Liver (tissue), 9 donors: ENCODE measurements around the gene MYOC. TPM values are rescaled to one million over a fixed set of nuclear protein-coding genes. Genes with fewer than 3 reads are reported as not detected.
A peak's percentile ranks its signal among the peaks of the same experiment; 100 is the strongest.

Source experiments
- DNase-seq: peaks from one replicate; pipeline ENCODE4 v3.0.0-alpha.2; 2017; ENCODE audit warnings: low spot score
- H3K27ac ChIP-seq, 2 donors: one replicate each; pipeline ENCODE4 v1.7.0; 2013; ENCODE audit warnings: inconsistent platforms in 2 of 2, low read length in 2 of 2, control low read depth in 1 of 2, low read depth in 1 of 2, mild to moderate bottlenecking in 1 of 2
- H3K27me3 ChIP-seq, 4 donors: one replicate each; pipeline versions ENCODE4 v1.6.1 to v1.7.0; 2013; ENCODE audit warnings: low read length in 3 of 4, inconsistent platforms in 1 of 4, mild to moderate bottlenecking in 1 of 4, moderate library complexity in 1 of 4; ENCODE audit not compliant: control insufficient read depth in 4 of 4, insufficient read depth in 4 of 4
- H3K36me3 ChIP-seq, 4 donors: one replicate each; pipeline versions ENCODE4 v1.6.1 to v1.7.0; 2013; ENCODE audit warnings: low read length in 3 of 4, mild to moderate bottlenecking in 3 of 4, low read depth in 1 of 4, moderate library complexity in 1 of 4; ENCODE audit not compliant: control insufficient read depth in 4 of 4, insufficient read depth in 3 of 4
- H3K4me1 ChIP-seq, 4 donors: one replicate each; pipeline versions ENCODE4 v1.6.1 to v1.7.0; 2013; ENCODE audit warnings: low read length in 3 of 4, mild to moderate bottlenecking in 3 of 4, moderate library complexity in 1 of 4; ENCODE audit not compliant: control insufficient read depth in 4 of 4, insufficient read depth in 4 of 4
- H3K4me3 ChIP-seq, 3 donors: one replicate each; pipeline versions ENCODE4 v1.6.1 to v1.7.0; 2013; ENCODE audit warnings: low read length in 3 of 3, control low read depth in 1 of 3, low read depth in 1 of 3, mild to moderate bottlenecking in 1 of 3
- H3K9ac ChIP-seq, 2 donors: one replicate each; pipeline ENCODE4 v1.7.0; 2013; ENCODE audit warnings: low read length in 2 of 2, mild to moderate bottlenecking in 2 of 2, moderate library complexity in 2 of 2, control low read depth in 1 of 2, low read depth in 1 of 2
- H3K9me3 ChIP-seq, 4 donors: one replicate each; pipeline versions ENCODE4 v1.6.1 to v1.7.0; 2013; ENCODE audit warnings: low read length in 3 of 4; ENCODE audit not compliant: control insufficient read depth in 4 of 4
- ATF3 ChIP-seq: IDR thresholded peaks from 2 replicates; pipeline ENCODE4 v1.6.1; 2016; ENCODE audit warnings: antibody characterized with exemption
- CTCF ChIP-seq: fragments of 150-350 bp; IDR thresholded peaks from 2 replicates; pipeline ENCODE4 v1.5.1; 2017; ENCODE audit warnings: improper control_type of control experiment, low read depth, low read length; ENCODE audit not compliant: missing input control
- FOXA1 ChIP-seq: IDR thresholded peaks from 2 replicates; pipeline ENCODE4 v1.6.1; 2016; ENCODE audit warnings: antibody characterized with exemption
- GABPA ChIP-seq, 2 donors: IDR thresholded peaks in 1 of 2; conservative IDR thresholded peaks in 1 of 2; 2 replicates each; pipeline ENCODE4 v1.6.1; 2016; ENCODE audit warnings: antibody characterized with exemption in 2 of 2, mild to moderate bottlenecking in 1 of 2, moderate library complexity in 1 of 2
- HNF4A ChIP-seq, 2 donors: conservative IDR thresholded peaks; 2 replicates each; pipeline ENCODE4 v1.6.1; 2016; ENCODE audit warnings: antibody characterized with exemption in 2 of 2, mild to moderate bottlenecking in 2 of 2
- HNF4G ChIP-seq: IDR thresholded peaks from 2 replicates; pipeline ENCODE4 v1.6.1; 2016; ENCODE audit warnings: antibody characterized with exemption
- JUND ChIP-seq, 2 donors: IDR thresholded peaks; 2 replicates each; pipeline ENCODE4 v1.6.1; 2016; ENCODE audit warnings: antibody characterized with exemption in 2 of 2
- NR2F2 ChIP-seq: IDR thresholded peaks from 2 replicates; pipeline ENCODE4 v1.6.1; 2016; ENCODE audit warnings: antibody characterized with exemption
- RAD21 ChIP-seq, 2 donors: IDR thresholded peaks; 2 replicates each; pipeline ENCODE4 v1.6.1; 2016; ENCODE audit warnings: antibody characterized with exemption in 2 of 2, mild to moderate bottlenecking in 2 of 2
- RXRA ChIP-seq, 2 donors: IDR thresholded peaks; 2 replicates each; pipeline ENCODE4 v1.6.1; 2017 to 2018; ENCODE audit warnings: antibody characterized with exemption in 2 of 2, mild to moderate bottlenecking in 1 of 2
- SP1 ChIP-seq: IDR thresholded peaks from 2 replicates; pipeline ENCODE4 v1.6.1; 2018; ENCODE audit warnings: antibody characterized with exemption, mild to moderate bottlenecking
- TAF1 ChIP-seq: conservative IDR thresholded peaks from 2 replicates; pipeline ENCODE4 v1.6.1; 2016; ENCODE audit warnings: antibody characterized with exemption, mild to moderate bottlenecking
- YY1 ChIP-seq: IDR thresholded peaks from 2 replicates; pipeline ENCODE4 v1.6.1; 2016; ENCODE audit warnings: antibody characterized with exemption, mild to moderate bottlenecking
- ZBTB33 ChIP-seq: IDR thresholded peaks from 2 replicates; pipeline ENCODE4 v1.6.1; 2016; ENCODE audit warnings: antibody characterized with exemption
- WGBS: extraction: QIAGEN DNeasy Blood & Tissue Kit; methylation state at CpG from one replicate; pipeline ENCODE4 v1.1.7; 2013; 5-methylcytosine and 5-hydroxymethylcytosine counted together
- polyA plus RNA-seq, 2 donors: library from polyadenylated mRNA; stranded (reverse) in 1 of 2; unstranded in 1 of 2; fragments of 200-250 nt in 1 of 2; fragments of >200 nt in 1 of 2; fragmentation: Nextera tagmentation in 1 of 2; extraction: Ambion mirVana in 1 of 2; gene quantifications; one replicate each; pipeline versions ENCODE4 v1.2.1 to v1.2.3, GENCODE V29; 2013 to 2015
- total RNA-seq, 2 donors: library from RNA; depleted of rRNA; stranded (reverse); fragments of >200 nt; gene quantifications; one replicate each; pipeline ENCODE4 v1.2.3, GENCODE V29; 2014
- TF ChIP-seq, protein P1 (sequence below): IDR thresholded peaks from 2 replicates; pipeline ENCODE4 v1.6.1; 2016; ENCODE audit warnings: antibody characterized with exemption
- donor health status: healthy.
- donor health status: healthy.
- donor health status: healthy.
- donor health status: healthy.
- donor health status: healthy.

Gene MYOC
- total and polyA plus RNA-seq, 4 donors: 0.17 to 0.18 TPM; not detected in 2

DNA sequence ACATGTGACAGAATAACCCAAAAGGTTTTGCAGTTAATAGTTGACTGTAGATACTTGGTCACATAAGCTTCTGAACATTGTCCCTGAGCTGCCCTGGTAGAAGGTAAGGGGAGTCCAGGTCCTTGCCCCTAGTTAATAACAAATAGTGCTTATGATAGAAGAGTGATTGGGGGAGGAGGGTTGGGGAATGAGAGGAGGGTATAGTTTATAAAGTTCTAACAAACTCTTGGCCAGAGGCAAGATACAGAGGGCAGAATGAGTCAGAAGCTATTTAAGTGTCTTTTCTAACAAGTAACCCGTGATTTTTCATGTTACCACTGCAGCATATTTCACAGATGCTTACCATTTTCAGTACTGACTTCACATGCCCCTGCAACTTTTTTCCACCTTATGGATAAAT, 57.2 kb downstream of the MYOC start:
- peak; percentile 16 to 38 for TF ChIP-seq HNF4A (conservative IDR thresholded peaks at IDR 0.05)
- TF ChIP-seq, protein P1, sequence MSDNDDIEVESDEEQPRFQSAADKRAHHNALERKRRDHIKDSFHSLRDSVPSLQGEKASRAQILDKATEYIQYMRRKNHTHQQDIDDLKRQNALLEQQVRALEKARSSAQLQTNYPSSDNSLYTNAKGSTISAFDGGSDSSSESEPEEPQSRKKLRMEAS: no peak
- TF ChIP-seq FOXA1: no peak
- TF ChIP-seq GABPA (IDR thresholded peaks at IDR 0.05 in 1 of 2, conservative IDR thresholded peaks at IDR 0.05 in 1 of 2): no peak
- TF ChIP-seq YY1: no peak
- peak in 1 of 2 donors; percentile 20 for TF ChIP-seq RXRA (IDR thresholded peaks at IDR 0.05)
- TF ChIP-seq HNF4G: no peak
- peak; percentile 17 for TF ChIP-seq SP1
- TF ChIP-seq ATF3: peak; percentile 30
- TF ChIP-seq JUND (IDR thresholded peaks at IDR 0.05): peak in 1 of 2 donors; percentile 33
- no peak for TF ChIP-seq NR2F2
- TF ChIP-seq CTCF: no peak
- TF ChIP-seq RAD21 (IDR thresholded peaks at IDR 0.05): no peak
- peak overlapping the region; percentile 64 to 78 for H3K27ac ChIP-seq
- H3K9me3 ChIP-seq: no peaks in the 10 kb centered on the region
- H3K36me3 ChIP-seq: peaks cover 5 to 24% (median 13%) of the 10 kb centered on the region in 4 donors
- no peak overlapping the region for H3K4me3 ChIP-seq
- H3K4me1 ChIP-seq: peaks cover 4 to 28% (median 15%) of the 10 kb centered on the region in 4 donors
- no peak overlapping the region for H3K9ac ChIP-seq
- WGBS: 29% methylated on average over 1 of the region's 1 CpG
- no peaks in the 10 kb centered on the region for H3K27me3 ChIP-seq
- DNase-seq: no peak

DNA sequence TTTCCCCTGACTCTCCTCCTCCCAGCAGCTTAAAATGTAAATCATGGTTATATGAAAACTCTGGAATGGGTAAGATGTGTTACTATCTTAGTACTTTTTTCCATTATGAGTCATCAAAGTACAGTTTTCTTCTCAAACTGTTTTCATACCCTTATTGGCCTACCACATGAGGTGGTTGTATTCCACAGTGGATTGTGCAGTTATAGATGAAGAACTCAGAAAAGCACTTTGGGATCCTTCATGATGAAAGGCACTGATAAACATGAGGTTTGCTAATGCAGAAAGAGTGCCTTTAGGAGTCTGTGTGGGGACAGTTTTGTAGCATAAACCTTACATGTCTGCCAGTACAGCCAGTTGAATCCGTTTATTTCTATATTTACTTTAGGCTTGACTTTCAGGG, 62.5 kb downstream of the MYOC start:
- Histone ChIP-seq H3K27me3 (no peaks in the 10 kb centered on the region), H3K9ac (no peak overlapping the region), H3K36me3 (peaks cover 8 to 59% (median 48%) of the 10 kb centered on the region in 4 donors), H3K27ac (no peak overlapping the region), H3K4me1 (peaks cover 0 to 3% (median 0%) of the 10 kb centered on the region in 4 donors), H3K4me3 (no peak overlapping the region), H3K9me3 (no peaks in the 10 kb centered on the region)
- no peak for TF ChIP-seq RAD21 (IDR thresholded peaks at IDR 0.05)
- TF ChIP-seq ATF3: no peak
- no peak for TF ChIP-seq YY1
- TF ChIP-seq SP1: no peak
- TF ChIP-seq JUND (IDR thresholded peaks at IDR 0.05): no peak
- no peak for TF ChIP-seq HNF4G
- DNase-seq: no peak
- 73% methylated on average over 1 of the region's 1 CpG for WGBS

DNA sequence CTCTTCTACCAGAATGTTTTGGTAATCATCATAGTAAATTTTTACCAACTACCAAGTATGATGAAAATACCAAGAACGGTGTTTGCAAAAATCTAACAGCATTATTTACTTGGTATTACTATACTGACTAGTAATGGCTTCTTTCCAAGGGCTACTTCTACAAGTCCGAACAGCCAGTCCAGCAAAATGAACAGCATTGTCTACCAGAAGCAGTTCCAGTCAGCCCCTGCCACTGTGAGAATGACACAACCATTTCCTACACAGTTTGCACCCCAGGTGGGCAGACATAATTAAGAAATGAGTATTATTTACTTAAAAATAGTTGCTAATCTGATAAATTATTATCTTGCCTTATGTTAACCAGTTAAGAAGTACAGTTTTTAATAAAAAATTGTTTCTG, 64.3 kb downstream of the MYOC start:
- Histone ChIP-seq H3K36me3 (peaks cover 8 to 71% (median 61%) of the 10 kb centered on the region in 4 donors), H3K27me3 (no peaks in the 10 kb centered on the region), H3K9ac (no peak overlapping the region), H3K9me3 (no peaks in the 10 kb centered on the region), H3K27ac (no peak overlapping the region), H3K4me3 (no peak overlapping the region), H3K4me1 (no peaks in the 10 kb centered on the region)
- no peak for DNase-seq
- 92% methylated on average over 2 of the region's 2 CpGs for WGBS
- no peak for TF ChIP-seq ATF3
- TF ChIP-seq, protein P1: no peak
- no peak for TF ChIP-seq JUND (IDR thresholded peaks at IDR 0.05)
- no peak for TF ChIP-seq TAF1
- TF ChIP-seq RAD21 (IDR thresholded peaks at IDR 0.05): no peak
- no peak for TF ChIP-seq RXRA (IDR thresholded peaks at IDR 0.05)
- TF ChIP-seq GABPA (IDR thresholded peaks at IDR 0.05 in 1 of 2, conservative IDR thresholded peaks at IDR 0.05 in 1 of 2): no peak
- TF ChIP-seq ZBTB33: no peak
